GM10266 (cell line): Measurements from ENCODE around the gene PAPLN.
A peak's percentile ranks its signal among the peaks of the same experiment; 100 is the strongest.

Source experiments
- DNase-seq: peaks from one replicate; pipeline ENCODE4 v3.0.0; 2012; ENCODE audit errors: extremely low spot score
- TF ChIP-seq, protein P1 (sequence below): IDR thresholded peaks from 2 replicates; pipeline ENCODE4 v1.5.1; 2012; ENCODE audit warnings: mild to moderate bottlenecking, low read depth; ENCODE audit not compliant: control insufficient read depth, insufficient read depth; ENCODE audit errors: missing control alignments

The PAPLN gene

GRCh38 chr14:73266317-73266716, 29.0 kb downstream of the PAPLN start:
- no peak for DNase-seq
- TF ChIP-seq, protein P1, sequence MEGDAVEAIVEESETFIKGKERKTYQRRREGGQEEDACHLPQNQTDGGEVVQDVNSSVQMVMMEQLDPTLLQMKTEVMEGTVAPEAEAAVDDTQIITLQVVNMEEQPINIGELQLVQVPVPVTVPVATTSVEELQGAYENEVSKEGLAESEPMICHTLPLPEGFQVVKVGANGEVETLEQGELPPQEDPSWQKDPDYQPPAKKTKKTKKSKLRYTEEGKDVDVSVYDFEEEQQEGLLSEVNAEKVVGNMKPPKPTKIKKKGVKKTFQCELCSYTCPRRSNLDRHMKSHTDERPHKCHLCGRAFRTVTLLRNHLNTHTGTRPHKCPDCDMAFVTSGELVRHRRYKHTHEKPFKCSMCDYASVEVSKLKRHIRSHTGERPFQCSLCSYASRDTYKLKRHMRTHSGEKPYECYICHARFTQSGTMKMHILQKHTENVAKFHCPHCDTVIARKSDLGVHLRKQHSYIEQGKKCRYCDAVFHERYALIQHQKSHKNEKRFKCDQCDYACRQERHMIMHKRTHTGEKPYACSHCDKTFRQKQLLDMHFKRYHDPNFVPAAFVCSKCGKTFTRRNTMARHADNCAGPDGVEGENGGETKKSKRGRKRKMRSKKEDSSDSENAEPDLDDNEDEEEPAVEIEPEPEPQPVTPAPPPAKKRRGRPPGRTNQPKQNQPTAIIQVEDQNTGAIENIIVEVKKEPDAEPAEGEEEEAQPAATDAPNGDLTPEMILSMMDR = no peak

DNA sequence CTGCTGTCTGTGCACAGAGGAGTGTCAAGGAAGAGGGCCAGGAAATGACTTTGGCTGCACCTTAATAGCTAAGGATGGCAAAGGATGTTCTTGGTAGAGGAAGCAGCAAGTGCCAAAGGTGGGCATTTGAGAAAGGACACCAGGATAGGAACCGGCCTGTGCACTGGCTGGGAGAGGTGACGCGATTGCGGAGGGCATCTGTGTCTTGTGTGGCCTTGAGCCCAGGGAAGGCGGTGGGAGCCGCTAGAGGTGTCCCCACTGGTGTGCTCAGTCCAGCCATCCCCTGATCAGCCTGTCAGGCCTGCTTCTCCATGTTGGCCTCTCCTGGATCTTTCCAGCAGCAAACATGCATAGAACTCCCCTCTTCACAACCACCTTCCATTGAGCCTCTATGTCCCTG, 30.2 kb downstream of the PAPLN start:
- no peak for DNase-seq
- TF ChIP-seq, protein P1 = no peak

GRCh38 chr14:73269729-73270531, 32.6 kb downstream of the PAPLN start:
- peak; percentile 61 for DNase-seq
- TF ChIP-seq, protein P1 = no peak

DNA sequence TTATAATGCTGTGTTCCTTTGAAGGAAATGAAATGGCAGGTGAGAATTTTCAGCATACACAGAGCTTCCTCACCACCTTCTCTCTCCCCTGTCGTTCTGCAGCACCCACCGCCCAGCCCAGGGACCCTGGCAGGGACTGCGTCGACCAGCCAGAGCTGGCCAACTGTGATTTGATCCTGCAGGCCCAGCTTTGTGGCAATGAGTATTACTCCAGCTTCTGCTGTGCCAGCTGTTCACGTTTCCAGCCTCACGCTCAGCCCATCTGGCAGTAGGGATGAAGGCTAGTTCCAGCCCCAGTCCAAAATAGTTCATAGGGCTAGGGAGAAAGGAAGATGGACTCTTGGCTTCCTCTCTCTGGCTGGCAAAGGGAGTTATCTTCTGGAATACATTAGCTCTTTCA, 35.1 kb downstream of the PAPLN start:
- TF ChIP-seq, protein P1 = no peak
- DNase-seq = no peak

DNA sequence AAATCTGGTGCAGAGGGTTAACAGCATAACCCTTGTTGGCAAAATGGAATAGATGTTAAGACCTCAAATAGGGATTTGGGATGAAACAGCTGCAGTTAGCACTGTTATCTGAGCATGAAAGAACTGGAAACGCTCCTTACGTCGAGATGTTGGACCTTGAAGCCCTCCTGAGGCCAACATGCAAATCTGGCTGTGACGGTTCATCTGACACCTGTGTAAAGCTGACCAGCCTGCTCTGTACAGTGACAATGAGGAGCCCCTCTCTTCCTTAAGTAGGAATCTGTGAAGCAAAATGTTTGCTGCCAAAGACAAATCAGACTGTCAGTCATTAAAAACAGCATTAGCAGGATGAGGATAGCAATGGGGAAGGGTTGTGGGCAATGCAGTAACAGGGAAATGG, 36.5 kb downstream of the PAPLN start:
- no peak for DNase-seq
- TF ChIP-seq, protein P1 = no peak

GRCh38 chr14:73276836-73277235, 39.5 kb downstream of the PAPLN start:
- TF ChIP-seq, protein P1 = no peak
- no peak for DNase-seq

DNA sequence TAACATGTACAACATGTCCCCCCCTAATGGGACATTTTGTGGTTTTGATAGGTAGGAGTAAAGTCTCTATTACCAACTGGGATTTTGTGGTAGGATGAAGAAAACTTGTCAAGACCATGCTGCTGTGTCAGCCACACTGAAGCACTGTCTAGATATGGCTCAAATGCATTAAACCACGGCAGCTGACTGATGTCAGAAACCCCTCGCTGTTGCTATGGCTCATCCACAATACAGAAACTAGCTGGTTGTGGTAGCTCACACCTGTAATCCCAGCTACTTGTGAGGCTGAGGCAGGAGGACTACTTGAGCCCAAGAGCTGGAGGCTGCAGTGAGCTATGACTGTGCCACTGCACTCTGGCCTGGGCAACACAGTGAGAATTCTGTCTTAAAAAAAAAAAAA, 40.1 kb downstream of the PAPLN start:
- TF ChIP-seq, protein P1 = no peak
- no peak for DNase-seq
